CD14-positive monocyte (primary cell): Measurements from ENCODE around the gene RBP5. TPM values are rescaled to one million over a fixed set of nuclear protein-coding genes. Genes with fewer than 3 reads are reported as not detected.

ENCODE experiments used
- DNase-seq, 3 donors: peaks; one replicate each; pipeline ENCODE4 v3.0.0-alpha.2; 2011 to 2022
- H2AFZ ChIP-seq: 2 replicates; pipeline ENCODE4 v1.6.0; 2012; ENCODE audit warnings: mild to moderate bottlenecking, low read depth, low read length, inconsistent platforms; ENCODE audit not compliant: insufficient read depth, poor library complexity, severe bottlenecking
- H3K27ac ChIP-seq, 2 donors: 1 replicate in 1 of 2; 2 replicates in 1 of 2; pipeline ENCODE4 v1.5.1; 2012 to 2013; ENCODE audit warnings: low read length in 2 of 2, control low read depth in 1 of 2, inconsistent platforms in 1 of 2, low read depth in 1 of 2, mild to moderate bottlenecking in 1 of 2
- H3K27me3 ChIP-seq, 2 donors: one replicate each; pipeline versions ENCODE4 v1.6.0 to v1.6.1; 2011 to 2013; ENCODE audit warnings: low read length in 2 of 2; ENCODE audit not compliant: control insufficient read depth in 2 of 2, insufficient read depth in 2 of 2
- H3K36me3 ChIP-seq, 2 donors: replicated peaks in 1 of 2; 1 replicate in 1 of 2; 2 replicates in 1 of 2; pipeline versions ENCODE4 v1.5.1 to v1.6.1; 2012 to 2013; ENCODE audit warnings: low read length in 2 of 2, control low read depth in 1 of 2, inconsistent platforms in 1 of 2, mild to moderate bottlenecking in 1 of 2; ENCODE audit not compliant: insufficient read depth in 2 of 2, control insufficient read depth in 1 of 2
- H3K4me1 ChIP-seq, 2 donors: 1 replicate in 1 of 2; 2 replicates in 1 of 2; pipeline versions ENCODE4 v1.5.1 to v1.6.1; 2012 to 2013; ENCODE audit warnings: low read length in 2 of 2, control low read depth in 1 of 2, inconsistent platforms in 1 of 2, mild to moderate bottlenecking in 1 of 2, moderate library complexity in 1 of 2; ENCODE audit not compliant: insufficient read depth in 2 of 2, control insufficient read depth in 1 of 2
- H3K4me2 ChIP-seq: replicated peaks from 2 replicates; pipeline ENCODE3; 2012; ENCODE audit warnings: low read length, moderate library complexity, mild to moderate bottlenecking; ENCODE audit not compliant: poor library complexity, severe bottlenecking; ENCODE audit errors: extremely low read depth
- H3K4me3 ChIP-seq, 3 experiments: fragments of 200-600 bp in 1 of 3; sonication (generic) in 1 of 3; replicated peaks in 1 of 3; 1 replicate in 2 of 3; 2 replicates in 1 of 3; pipeline ENCODE4 v1.5.1; 2011 to 2013; ENCODE audit warnings: low read length in 3 of 3, mild to moderate bottlenecking in 3 of 3, control low read depth in 2 of 3, low read depth in 2 of 3, inconsistent platforms in 1 of 3, moderate library complexity in 1 of 3
- H3K79me2 ChIP-seq: 2 replicates; pipeline ENCODE4 v1.6.0; 2012; ENCODE audit warnings: mild to moderate bottlenecking, control low read depth, inconsistent platforms, low read length, moderate library complexity; ENCODE audit not compliant: insufficient read depth
- H3K9ac ChIP-seq: 2 replicates; pipeline ENCODE4 v1.6.0; 2017; ENCODE audit warnings: low read length, mild to moderate bottlenecking; ENCODE audit not compliant: insufficient read depth, poor library complexity, severe bottlenecking
- H3K9me3 ChIP-seq, 2 donors: replicated peaks in 1 of 2; 1 replicate in 1 of 2; 2 replicates in 1 of 2; pipeline versions ENCODE4 v1.5.1 to v1.6.1; 2012 to 2013; ENCODE audit warnings: low read length in 2 of 2, control low read depth in 1 of 2; ENCODE audit not compliant: control insufficient read depth in 1 of 2, insufficient read depth in 1 of 2
- H4K20me1 ChIP-seq: 2 replicates; pipeline ENCODE4 v1.6.0; 2012; ENCODE audit warnings: mild to moderate bottlenecking, low read length, control low read depth, moderate library complexity; ENCODE audit not compliant: insufficient read depth
- H3K27ac Mint-ChIP-seq, 7 donors: one replicate each; pipeline ENCODE4 v1.8.0; 2020; ENCODE audit warnings: mild to moderate bottlenecking in 7 of 7, mixed read lengths in 7 of 7, moderate library complexity in 6 of 7, inconsistent platforms in 2 of 7
- H3K27me3 Mint-ChIP-seq, 3 donors: one replicate each; pipeline ENCODE4 v1.8.0; 2021 to 2022; ENCODE audit warnings: low read depth in 3 of 3, mild to moderate bottlenecking in 3 of 3, mixed read lengths in 3 of 3, moderate library complexity in 3 of 3, inconsistent platforms in 1 of 3
- H3K36me3 Mint-ChIP-seq, 2 donors: one replicate each; pipeline ENCODE4 v1.8.0; 2020; ENCODE audit warnings: mixed read lengths in 2 of 2, inconsistent platforms in 1 of 2, mild to moderate bottlenecking in 1 of 2
- H3K4me1 Mint-ChIP-seq: one replicate; pipeline ENCODE4 v1.8.0; 2020; ENCODE audit warnings: mild to moderate bottlenecking, mixed read lengths
- H3K4me3 Mint-ChIP-seq, 2 donors: one replicate each; pipeline ENCODE4 v1.8.0; 2020; ENCODE audit warnings: mild to moderate bottlenecking in 2 of 2, mixed read lengths in 2 of 2, moderate library complexity in 1 of 2
- H3K9me3 Mint-ChIP-seq, 7 donors: one replicate each; pipeline ENCODE4 v1.8.0; 2020 to 2022; ENCODE audit warnings: mixed read lengths in 7 of 7, mild to moderate bottlenecking in 6 of 7, moderate library complexity in 6 of 7, inconsistent platforms in 2 of 7
- CTCF ChIP-seq: fragments of 200-600 bp; IDR thresholded peaks from one replicate; pipeline ENCODE4 v1.8.0; 2022; ENCODE audit warnings: antibody characterized with exemption, mild to moderate bottlenecking
- WGBS: methylation state at CpG from one replicate; pipeline ENCODE4 v1.1.5; 2013; ENCODE audit warnings: missing lambda C conversion rate; ENCODE audit not compliant: insufficient coverage; 5-methylcytosine and 5-hydroxymethylcytosine counted together
- intact Hi-C, 2 donors: fragments of 100-400 bp; cut with micrococcal nuclease; formaldehyde crosslinking; loops; one replicate each; pipeline versions ENCODE4 v1.15.0 to v1.15.1; 2023
- polyA plus RNA-seq, 3 donors: library from polyadenylated mRNA; depleted of rRNA in 1 of 3; unstranded in 2 of 3; stranded (reverse) in 1 of 3; fragments of 300-500 nt in 2 of 3; fragments of >200 nt in 1 of 3; fragmentation: Illumina TruSeq in 2 of 3; gene quantifications; 1 replicate in 2 of 3; 2 replicates in 1 of 3; pipeline ENCODE4 v1.2.3, GENCODE V29; 2012 to 2021

RBP5 gene
- polyA plus RNA-seq, 3 donors, result not detected

GRCh38 chr12:7092229-7092985 is 36.3 kb downstream of the RBP5 start, which contains the start of gene C1R:
TSS of gene C1R (minus strand) at chr12:7092445. CDS start at chr12:7092388, 57 bp downstream.
- H3K4me3 ChIP-seq, result peak within 1 kb of the TSS; percentile 36 to 79 (median 62)
- WGBS, result 23% methylated on average over 11 of the region's 16 CpGs
- peak within 1 kb of the TSS; percentile 96 for H2AFZ ChIP-seq
- peaks cover 9 to 11% of the 10 kb centered on the region in 2 donors for H3K36me3 Mint-ChIP-seq
- DNase-seq, result peak; percentile 29 to 49 (median 41)
- peaks cover 9% of the 10 kb centered on the region for H3K4me1 Mint-ChIP-seq
- peaks cover 6 to 17% (median 12%) of the 10 kb centered on the region in 3 donors for H3K27me3 Mint-ChIP-seq
- H3K9me3 ChIP-seq, result no peaks in the 10 kb centered on the region
- peaks cover 0 to 3% of the 10 kb centered on the region in 2 donors for H3K4me1 ChIP-seq
- TF ChIP-seq CTCF, result peak; percentile 90
- peak within 1 kb of the TSS; percentile 89 to 98 for H3K4me3 Mint-ChIP-seq
- H3K79me2 ChIP-seq, result no peaks in the 10 kb centered on the region
- H3K27ac Mint-ChIP-seq, result peak within 1 kb of the TSS in 5 of 7 donors; percentile 71 to 91 (median 80)
- peak within 1 kb of the TSS; percentile 55 for H3K9ac ChIP-seq
- peaks cover 0 to 3% of the 10 kb centered on the region in 2 donors for H3K36me3 ChIP-seq
- peak within 1 kb of the TSS; percentile 78 for H3K4me2 ChIP-seq
- H3K27me3 ChIP-seq, result peaks cover 0 to 2% of the 10 kb centered on the region in 2 donors
- no peaks in the 10 kb centered on the region for H4K20me1 ChIP-seq
- intact Hi-C loops, result loop anchor here (5.0 to 10.0 kb wide), 2 partner anchors 68 to 170 kb away; no protein-coding TSS in a partner anchor
- H3K9me3 Mint-ChIP-seq, result peaks cover 0 to 1% (median 0%) of the 10 kb centered on the region in 7 donors
- peak within 1 kb of the TSS in 1 of 2 donors; percentile 55 for H3K27ac ChIP-seq

- peak overlapping the region in 1 of 2 donors; percentile 55 for H3K27ac ChIP-seq
- H3K4me3 Mint-ChIP-seq, result peak overlapping the region; percentile 89 to 98
Observed at GRCh38 chr12:7091660-7092228, 36.9 kb downstream of the RBP5 start.

More at GRCh38 chr12:7091660-7092228, 36.9 kb downstream of the RBP5 start:
- peak overlapping the region; percentile 96 for H2AFZ ChIP-seq
- Mint-ChIP-seq H3K4me1 (peaks cover 9% of the 10 kb centered on the region), H3K9me3 (peaks cover 0 to 1% (median 0%) of the 10 kb centered on the region in 7 donors), H3K27ac (peak overlapping the region in 2 of 7 donors; percentile 50 to 84), H3K27me3 (peaks cover 6 to 17% (median 12%) of the 10 kb centered on the region in 3 donors), H3K36me3 (peaks cover 4 to 5% of the 10 kb centered on the region in 2 donors)
- peak overlapping the region; percentile 78 for H3K4me2 ChIP-seq
- TF ChIP-seq CTCF, result no peak
- intact Hi-C loops, result loop anchor here (5.0 to 10.0 kb wide), 2 partner anchors 67 to 169 kb away; no protein-coding TSS in a partner anchor
- H3K9ac ChIP-seq, result peak overlapping the region; percentile 55
- no peaks in the 10 kb centered on the region for H4K20me1 ChIP-seq
- H3K27me3 ChIP-seq, result peaks cover 0 to 2% of the 10 kb centered on the region in 2 donors
- peak overlapping the region in 1 of 3 experiments; percentile 79 for H3K4me3 ChIP-seq
- H3K36me3 ChIP-seq, result no peaks in the 10 kb centered on the region
- H3K4me1 ChIP-seq, result peaks cover 0 to 3% of the 10 kb centered on the region in 2 donors
- WGBS, result 66% methylated on average over 4 of the region's 10 CpGs
- H3K9me3 ChIP-seq, result no peaks in the 10 kb centered on the region
- H3K79me2 ChIP-seq, result no peaks in the 10 kb centered on the region
- DNase-seq, result no peak
